Measurements from ENCODE around the gene SHC4. TPM values are rescaled to one million over a fixed set of nuclear protein-coding genes. Genes with fewer than 3 reads are reported as not detected.
"Not testable (repeated sequence)": the region's sequence is repeated elsewhere in the genome, so short reads cannot be mapped to it uniquely, and the experiment has no call there.

The SHC4 gene
- total RNA-seq, 1 donor from 2014 or later: 74.2 TPM

GRCh38 chr15:48935236-48935635 lies 28.5 kb downstream of the SHC4 start:
- DNase-seq (ENCODE audit: low spot score): no peak
- ATAC-seq: no peak

DNA sequence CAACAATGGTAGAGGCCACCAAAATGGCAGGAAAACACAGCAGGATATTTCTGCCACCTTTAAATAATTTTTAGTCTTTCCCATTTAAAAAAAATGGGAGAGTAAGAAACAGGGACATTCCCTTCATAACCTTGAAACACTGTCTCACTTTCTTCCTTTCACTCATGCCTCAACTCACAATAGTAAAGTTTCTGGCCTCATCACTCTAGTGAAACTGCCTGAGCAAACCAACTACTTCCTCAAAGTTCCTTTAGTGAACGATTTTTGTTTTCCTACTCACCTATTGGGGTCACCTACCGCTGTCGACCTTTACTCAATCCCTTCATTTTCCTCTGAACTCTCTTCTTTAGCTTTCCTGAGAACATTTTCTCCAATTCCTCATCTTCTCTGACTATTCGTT lies 33.0 kb downstream of the SHC4 start:
- ATAC-seq (no peak), DNase-seq (ENCODE audit: low spot score) (no peak)
- intact Hi-C loops (cut with DNase I): no loop called here

More at GRCh38 chr15:48935236-48935635, 28.5 kb downstream of the SHC4 start:
- intact Hi-C loops (cut with DNase I): no loop called here

GRCh38 chr15:48929661-48930060 lies 34.1 kb downstream of the SHC4 start:
- no peak for ATAC-seq
- intact Hi-C loops (cut with DNase I): no loop called here
- no peak for DNase-seq (ENCODE audit: low spot score)

GRCh38 chr15:48928877-48929538 lies 34.7 kb downstream of the SHC4 start:
- ATAC-seq (no peak), DNase-seq (ENCODE audit: low spot score) (no peak)
- intact Hi-C loops (cut with DNase I): no loop called here

GRCh38 chr15:48925714-48926223 lies 38.0 kb downstream of the SHC4 start:
- intact Hi-C loops (cut with DNase I): no loop called here
- DNase-seq (ENCODE audit: low spot score) (no peak), ATAC-seq (peak; percentile 42)

- ATAC-seq (no peak), DNase-seq (ENCODE audit: low spot score) (no peak)
- intact Hi-C loops (cut with DNase I): no loop called here
These were observed 39.0 kb downstream of the SHC4 start for GRCh38 chr15:48924528-48925393.

DNA sequence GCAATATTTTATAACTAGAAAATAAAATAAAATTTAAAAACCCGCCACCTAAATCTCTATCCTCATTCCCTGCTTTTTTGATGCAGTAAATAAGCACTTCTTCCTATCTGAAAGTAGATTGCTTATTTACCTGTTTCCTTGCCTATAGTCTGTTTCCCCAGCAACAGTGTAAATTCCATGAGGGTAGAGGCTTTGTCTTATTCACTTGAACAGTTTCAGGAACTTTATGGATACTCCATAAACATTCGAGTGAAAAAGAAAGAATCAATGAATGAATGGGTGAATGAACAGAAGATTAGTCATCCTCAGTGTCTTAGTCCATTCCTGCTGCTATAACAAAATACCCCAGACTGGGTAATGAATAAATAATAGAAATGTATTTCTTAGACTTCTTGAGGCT lies 41.7 kb downstream of the SHC4 start:
- intact Hi-C loops (cut with DNase I): no loop called here
- ATAC-seq (no peak), DNase-seq (ENCODE audit: low spot score) (no peak)

DNA sequence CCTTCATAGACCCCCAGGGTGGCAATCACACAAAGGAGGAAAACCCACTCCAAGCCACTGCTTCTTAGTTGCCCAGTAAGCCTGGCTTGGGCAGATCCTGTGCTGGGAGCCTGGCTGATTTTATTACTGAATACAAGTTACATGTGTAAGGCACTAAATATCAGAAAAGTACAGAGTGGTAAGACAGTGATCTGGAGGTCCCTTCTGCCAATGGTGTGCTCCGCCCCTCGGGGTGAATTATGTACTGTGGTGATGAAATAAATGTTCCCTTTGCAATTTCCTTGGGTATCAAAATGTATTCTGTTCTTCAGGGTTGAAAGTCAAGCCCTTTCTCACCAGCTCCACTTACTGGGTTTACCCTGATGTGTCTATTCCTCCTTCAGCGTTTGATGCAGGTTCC lies 47.0 kb downstream of the SHC4 start:
- intact Hi-C loops (cut with DNase I): no loop called here
- DNase-seq (ENCODE audit: low spot score) (no peak), ATAC-seq (no peak)

DNA sequence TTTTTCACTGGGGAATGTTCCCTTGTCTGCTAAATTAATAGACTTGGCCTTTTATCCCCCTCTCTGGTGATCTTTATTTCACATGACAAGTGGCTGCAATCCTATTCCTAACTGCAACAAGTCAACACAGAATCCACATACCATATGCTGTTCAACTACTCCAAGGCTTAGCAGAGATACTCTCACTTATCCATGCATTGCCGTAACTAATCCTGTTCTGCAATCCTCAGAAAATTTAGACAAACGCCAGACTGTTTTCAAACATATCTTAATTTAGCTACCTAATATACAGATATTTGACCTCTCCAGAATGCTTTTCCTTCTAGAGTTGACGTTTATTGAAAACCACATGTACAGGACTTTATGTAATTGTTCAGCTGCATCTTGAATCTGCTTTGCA lies 47.9 kb downstream of the SHC4 start:
- ATAC-seq (no peak), DNase-seq (ENCODE audit: low spot score) (no peak)
- intact Hi-C loops (cut with DNase I): no loop called here

GRCh38 chr15:48914717-48915116 lies 49.0 kb downstream of the SHC4 start:
- intact Hi-C loops (cut with DNase I): no loop called here
- no peak for ATAC-seq
- no peak for DNase-seq (ENCODE audit: low spot score)

DNA sequence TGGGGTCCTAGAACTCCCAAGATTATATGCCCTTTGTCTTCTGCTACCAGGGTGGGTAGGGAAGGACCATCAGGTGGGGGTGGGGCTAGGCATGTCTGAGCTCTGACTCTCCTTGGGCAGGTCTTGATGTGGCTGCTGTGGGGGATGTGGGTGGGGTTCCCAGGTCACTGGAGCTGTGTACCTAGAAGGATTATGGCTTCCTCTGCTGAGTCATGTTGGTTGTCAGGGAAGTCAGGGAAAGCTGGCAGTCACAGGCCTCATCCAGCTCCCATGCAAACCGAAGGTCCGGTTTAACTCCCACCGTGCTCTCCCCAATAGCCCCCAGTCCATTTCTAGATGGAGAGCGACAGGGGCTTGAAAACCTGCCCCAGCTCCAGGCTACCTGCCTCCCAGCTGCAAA lies 50.6 kb downstream of the SHC4 start:
- intact Hi-C loops (cut with DNase I): no loop called here
- ATAC-seq (no peak), DNase-seq (ENCODE audit: low spot score) (no peak)

DNA sequence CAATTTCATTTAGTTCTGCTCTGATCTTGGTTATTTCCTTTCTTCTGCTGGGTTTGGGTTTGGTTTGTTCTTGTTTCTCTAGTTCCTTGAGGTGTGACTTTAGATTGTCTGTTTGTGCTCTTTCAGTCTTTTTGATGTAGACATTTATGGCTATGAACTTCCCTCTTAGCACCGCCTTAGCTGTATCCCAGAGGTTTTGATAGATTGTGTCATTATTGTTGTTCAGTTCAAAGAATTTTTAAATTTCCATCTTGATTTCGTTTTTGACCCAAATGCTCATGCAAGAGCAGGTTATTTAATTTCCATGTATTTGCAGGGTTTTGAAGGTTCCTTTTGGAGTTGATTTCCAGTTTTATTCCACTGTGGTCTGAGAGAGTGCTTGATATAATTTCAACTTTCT lies 53.2 kb downstream of the SHC4 start:
- intact Hi-C loops (cut with DNase I); ATAC-seq; DNase-seq (ENCODE audit: low spot score): not testable (repeated sequence)

DNA sequence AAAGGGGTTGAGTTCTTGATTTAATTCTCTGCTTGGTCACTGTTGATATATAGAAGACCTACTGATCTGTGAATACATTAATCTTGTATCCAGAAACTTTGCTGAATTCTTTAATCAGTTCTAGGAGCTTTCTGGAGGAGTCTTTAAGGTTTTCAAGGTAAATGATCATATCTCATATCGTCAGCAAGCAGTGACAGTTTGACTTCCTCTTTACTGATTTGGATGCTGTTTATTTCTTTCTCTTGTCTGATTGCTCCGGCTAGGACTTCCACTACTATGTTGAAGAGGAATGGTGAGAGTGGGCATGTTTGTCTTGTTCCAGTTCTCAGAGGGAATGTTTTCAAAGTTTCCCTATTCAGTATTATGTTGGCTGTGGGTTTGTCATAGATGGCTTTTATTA lies 54.4 kb downstream of the SHC4 start:
- DNase-seq (ENCODE audit: low spot score); intact Hi-C loops (cut with DNase I); ATAC-seq: not testable (repeated sequence)

GRCh38 chr15:48905847-48906246 lies 57.9 kb downstream of the SHC4 start:
- ATAC-seq (no peak), DNase-seq (ENCODE audit: low spot score) (no peak)
- intact Hi-C loops (cut with DNase I): no loop called here

DNA sequence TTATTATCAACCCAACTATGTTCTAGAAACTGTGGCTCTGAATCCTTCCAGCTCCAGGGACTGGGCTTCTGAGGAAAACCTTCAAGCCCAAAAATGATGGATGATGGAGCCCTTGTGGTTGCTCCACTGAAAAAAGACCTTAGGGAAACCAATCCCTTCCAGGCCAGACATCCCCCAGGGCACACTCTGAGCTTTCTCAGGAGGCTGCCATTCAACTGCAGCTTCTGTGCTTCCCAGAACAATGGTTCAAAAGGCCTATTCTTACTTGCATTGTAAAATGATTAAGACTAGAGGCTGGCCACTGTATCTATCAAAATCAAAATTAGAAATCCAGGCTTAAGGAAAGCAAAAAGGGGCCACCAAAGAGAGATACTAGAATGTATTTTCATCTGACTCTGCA lies 58.5 kb downstream of the SHC4 start:
- ATAC-seq (no peak), DNase-seq (ENCODE audit: low spot score) (no peak)
- intact Hi-C loops (cut with DNase I): no loop called here

DNA sequence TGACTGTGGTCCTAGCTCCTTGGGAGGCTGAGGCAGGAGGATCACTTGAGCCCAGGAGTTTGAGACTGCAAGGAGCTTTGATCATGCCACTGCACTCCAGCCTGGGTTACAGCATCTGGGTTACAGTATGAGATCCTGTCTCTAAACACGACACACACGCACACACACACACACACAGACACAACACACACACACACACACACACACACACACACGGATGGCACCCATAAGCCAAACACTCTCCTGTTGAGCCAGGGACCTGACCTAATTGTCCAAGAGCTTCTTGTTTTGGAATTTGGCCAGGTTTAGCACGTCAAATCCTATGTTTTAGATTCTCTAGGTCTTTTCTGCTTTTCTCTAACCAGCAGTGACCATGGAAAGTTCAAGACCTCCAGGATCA lies 59.0 kb downstream of the SHC4 start:
- DNase-seq (ENCODE audit: low spot score) (no peak), ATAC-seq (no peak)
- intact Hi-C loops (cut with DNase I): no loop called here

GRCh38 chr15:48899793-48900192 lies 63.9 kb downstream of the SHC4 start:
- no peak for DNase-seq (ENCODE audit: low spot score)
- intact Hi-C loops (cut with DNase I): no loop called here
- ATAC-seq: no peak

DNA sequence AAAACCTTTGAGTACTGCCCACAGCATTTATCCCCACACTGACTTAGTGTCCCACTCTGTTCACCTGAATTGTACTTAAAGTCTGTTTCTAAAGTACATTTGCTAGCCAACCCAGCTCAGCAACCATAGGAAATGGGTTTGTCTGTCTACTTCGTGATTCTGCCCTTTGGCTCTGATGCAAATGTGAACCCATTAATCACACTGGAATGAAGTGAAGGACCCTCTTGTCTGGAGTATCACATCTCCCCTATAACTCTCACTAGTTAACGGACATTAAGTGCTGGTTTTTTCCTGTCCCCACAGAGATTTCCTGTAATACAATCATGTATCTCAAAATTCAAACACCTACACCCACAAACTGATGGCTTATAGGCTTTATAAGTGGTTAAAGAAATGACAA lies 65.3 kb downstream of the SHC4 start:
- ATAC-seq (no peak), DNase-seq (ENCODE audit: low spot score) (no peak)
- intact Hi-C loops (cut with DNase I): no loop called here

DNA sequence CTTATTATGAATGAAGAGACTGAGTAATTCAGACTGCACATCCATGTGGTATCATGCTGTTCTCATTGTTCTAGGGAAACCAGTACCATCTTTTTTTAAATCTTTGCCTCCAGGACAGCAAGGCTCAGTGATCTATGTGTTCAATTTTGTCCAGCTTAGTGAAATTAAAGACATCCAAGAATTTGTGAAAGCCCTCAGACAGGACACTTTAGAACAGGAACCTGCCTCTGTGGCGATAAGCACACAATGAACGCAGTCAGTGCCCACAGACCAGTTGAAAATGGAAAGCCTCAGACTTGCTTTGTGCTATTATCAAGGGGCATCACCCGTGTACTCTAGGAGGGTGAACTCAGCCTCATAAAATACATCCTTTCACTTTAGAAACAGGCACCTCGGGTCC lies 65.7 kb downstream of the SHC4 start:
- ATAC-seq (peak; percentile 22), DNase-seq (ENCODE audit: low spot score) (no peak)
- intact Hi-C loops (cut with DNase I): no loop called here
